ENCODE results near the gene NUBP1.

NUBP1 gene

GRCh38 chr16:10808850-10809249 is 65.2 kb downstream of the NUBP1 start:
- DNase-seq, result no peak

- DNase-seq, result no peak
Observed at GRCh38 chr16:10809706-10810105, 66.1 kb downstream of the NUBP1 start.

- DNase-seq, result no peak
Observed at GRCh38 chr16:10812312-10813098, 68.9 kb downstream of the NUBP1 start.

- no peak for DNase-seq
Observed at GRCh38 chr16:10813099-10813455, 69.4 kb downstream of the NUBP1 start.

- DNase-seq, result no peak
Observed at GRCh38 chr16:10817514-10817913, 73.9 kb downstream of the NUBP1 start.

- no peak for DNase-seq
Observed at GRCh38 chr16:10817963-10818941, 74.6 kb downstream of the NUBP1 start, which contains the start of gene TVP23A. TSS of gene TVP23A (minus strand) at chr16:10818794. CDS start at chr16:10818493, 301 bp downstream.
